Stimulated activated naive CD8-positive, alpha-beta T cell treated with anti-CD3 and anti-CD28 coated beads, Interleukin-15, amount 100 ng/mL, for 72 hours (primary cell): ENCODE results near the gene ADCY10.

Experiments
- ATAC-seq: fragments of 150-1000 bp; cut with Tn5 transposase; 2 replicates; pipeline ENCODE4 v1.10.0; 2021; ENCODE audit warnings: mild to moderate bottlenecking, moderate library complexity
- DNase-seq, 2 donors: peaks; one replicate each; pipeline ENCODE4 v3.0.0; 2021 to 2022
- H3K27ac Mint-ChIP-seq, 2 donors: one replicate each; pipeline ENCODE4 v1.8.0; 2022; ENCODE audit warnings: mild to moderate bottlenecking in 2 of 2, mixed read lengths in 2 of 2, moderate library complexity in 2 of 2
- H3K27me3 Mint-ChIP-seq: one replicate; pipeline ENCODE4 v1.8.0; 2022; ENCODE audit warnings: mixed read lengths
- H3K4me1 Mint-ChIP-seq: one replicate; pipeline ENCODE4 v1.8.0; 2022; ENCODE audit warnings: mild to moderate bottlenecking, mixed read lengths
- H3K4me3 Mint-ChIP-seq, 2 donors: one replicate each; pipeline ENCODE4 v1.8.0; 2022; ENCODE audit warnings: mild to moderate bottlenecking in 2 of 2, mixed read lengths in 2 of 2, moderate library complexity in 1 of 2
- H3K9me3 Mint-ChIP-seq, 2 donors: one replicate each; pipeline ENCODE4 v1.8.0; 2022; ENCODE audit warnings: mixed read lengths in 2 of 2

The ADCY10 gene

GRCh38 chr1:167775178-167775577, 138.8 kb downstream of the ADCY10 start:
- Mint-ChIP-seq H3K4me1 (peaks cover 31% of the 10 kb centered on the region), H3K9me3 (peaks cover 6 to 8% of the 10 kb centered on the region in 2 donors), H3K4me3 (no peak overlapping the region), H3K27ac (no peak overlapping the region), H3K27me3 (no peaks in the 10 kb centered on the region)
- ATAC-seq, result no peak
- no peak for DNase-seq

GRCh38 chr1:167774710-167775109, 139.2 kb downstream of the ADCY10 start:
- Mint-ChIP-seq H3K27me3 (no peaks in the 10 kb centered on the region), H3K27ac (peak overlapping the region in 1 of 2 donors; percentile 6), H3K4me1 (peaks cover 31% of the 10 kb centered on the region), H3K4me3 (no peak overlapping the region), H3K9me3 (peaks cover 1 to 3% of the 10 kb centered on the region in 2 donors)
- ATAC-seq, result no peak
- DNase-seq, result no peak

- Mint-ChIP-seq H3K4me1 (peaks cover 31% of the 10 kb centered on the region), H3K4me3 (no peak overlapping the region), H3K27me3 (no peaks in the 10 kb centered on the region), H3K9me3 (no peaks in the 10 kb centered on the region), H3K27ac (no peak overlapping the region)
- ATAC-seq (no peak), DNase-seq (no peak)
Observed at GRCh38 chr1:167773516-167773915, 140.4 kb downstream of the ADCY10 start.

GRCh38 chr1:167772436-167772835, 141.5 kb downstream of the ADCY10 start:
- Mint-ChIP-seq H3K4me1 (peaks cover 29% of the 10 kb centered on the region), H3K4me3 (no peak overlapping the region), H3K27ac (no peak overlapping the region), H3K27me3 (no peaks in the 10 kb centered on the region), H3K9me3 (no peaks in the 10 kb centered on the region)
- DNase-seq, result no peak
- no peak for ATAC-seq

GRCh38 chr1:167770127-167770526, 143.8 kb downstream of the ADCY10 start:
- no peak overlapping the region for H3K27ac Mint-ChIP-seq
- H3K9me3 Mint-ChIP-seq, result no peaks in the 10 kb centered on the region
- no peaks in the 10 kb centered on the region for H3K27me3 Mint-ChIP-seq
- ATAC-seq, result no peak
- no peak overlapping the region for H3K4me3 Mint-ChIP-seq
- no peak for DNase-seq
- H3K4me1 Mint-ChIP-seq, result peaks cover 7% of the 10 kb centered on the region

- Mint-ChIP-seq H3K4me1 (peaks cover 1% of the 10 kb centered on the region), H3K27ac (no peak overlapping the region), H3K9me3 (no peaks in the 10 kb centered on the region), H3K27me3 (no peaks in the 10 kb centered on the region), H3K4me3 (no peak overlapping the region)
- DNase-seq (no peak), ATAC-seq (no peak)
Observed at GRCh38 chr1:167767761-167768160, 146.2 kb downstream of the ADCY10 start.

GRCh38 chr1:167766538-167766937, 147.4 kb downstream of the ADCY10 start:
- Mint-ChIP-seq H3K9me3 (no peaks in the 10 kb centered on the region), H3K27ac (no peak overlapping the region), H3K4me1 (peaks cover 13% of the 10 kb centered on the region), H3K27me3 (no peaks in the 10 kb centered on the region), H3K4me3 (no peak overlapping the region)
- no peak for ATAC-seq
- DNase-seq, result no peak

GRCh38 chr1:167765496-167765895, 148.4 kb downstream of the ADCY10 start:
- Mint-ChIP-seq H3K4me3 (no peak overlapping the region), H3K4me1 (peaks cover 23% of the 10 kb centered on the region), H3K27me3 (no peaks in the 10 kb centered on the region), H3K9me3 (no peaks in the 10 kb centered on the region), H3K27ac (no peak overlapping the region)
- DNase-seq (no peak), ATAC-seq (no peak)

GRCh38 chr1:167764458-167765330, 149.2 kb downstream of the ADCY10 start:
- Mint-ChIP-seq H3K4me3 (no peak overlapping the region), H3K4me1 (peaks cover 23% of the 10 kb centered on the region), H3K9me3 (no peaks in the 10 kb centered on the region), H3K27ac (no peak overlapping the region), H3K27me3 (no peaks in the 10 kb centered on the region)
- ATAC-seq (no peak), DNase-seq (no peak)

GRCh38 chr1:167763525-167764220, 150.3 kb downstream of the ADCY10 start:
- Mint-ChIP-seq H3K27me3 (no peaks in the 10 kb centered on the region), H3K9me3 (no peaks in the 10 kb centered on the region), H3K4me3 (no peak overlapping the region), H3K4me1 (peaks cover 23% of the 10 kb centered on the region), H3K27ac (no peak overlapping the region)
- ATAC-seq (no peak), DNase-seq (no peak)

GRCh38 chr1:167762061-167762746, 151.7 kb downstream of the ADCY10 start:
- ATAC-seq (peak; percentile 91), DNase-seq (peak in 1 of 2 donors; percentile 10)
- Mint-ChIP-seq H3K27ac (peak overlapping the region; percentile 59 to 72), H3K4me3 (peak overlapping the region; percentile 19 to 47), H3K9me3 (no peaks in the 10 kb centered on the region), H3K4me1 (peaks cover 23% of the 10 kb centered on the region), H3K27me3 (no peaks in the 10 kb centered on the region)

GRCh38 chr1:167761400-167761799, 152.5 kb downstream of the ADCY10 start:
- Mint-ChIP-seq H3K9me3 (no peaks in the 10 kb centered on the region), H3K27ac (peak overlapping the region in 1 of 2 donors; percentile 29), H3K4me1 (peaks cover 23% of the 10 kb centered on the region), H3K27me3 (no peaks in the 10 kb centered on the region), H3K4me3 (peak overlapping the region in 1 of 2 donors; percentile 22)
- ATAC-seq, result no peak
- DNase-seq, result no peak
